Duodenal mucosa (tissue), 2 donors: ENCODE measurements around the gene COL13A1.

Experiments used
- H3K27ac ChIP-seq: one replicate; pipeline ENCODE4 v1.7.0; 2013; ENCODE audit warnings: low read depth, low read length
- H3K27me3 ChIP-seq, 2 donors: one replicate each; pipeline ENCODE4 v1.7.0; 2013; ENCODE audit warnings: low read length in 2 of 2, control low read depth in 1 of 2; ENCODE audit not compliant: insufficient read depth in 2 of 2, control insufficient read depth in 1 of 2
- H3K36me3 ChIP-seq, 2 donors: one replicate each; pipeline ENCODE4 v1.7.0; 2013; ENCODE audit warnings: low read length in 2 of 2, control low read depth in 1 of 2; ENCODE audit not compliant: insufficient read depth in 2 of 2, control insufficient read depth in 1 of 2
- H3K4me1 ChIP-seq, 2 donors: one replicate each; pipeline ENCODE4 v1.7.0; 2013; ENCODE audit warnings: low read length in 2 of 2, control low read depth in 1 of 2; ENCODE audit not compliant: insufficient read depth in 2 of 2, control insufficient read depth in 1 of 2
- H3K4me3 ChIP-seq, 2 donors: one replicate each; pipeline ENCODE4 v1.7.0; 2013; ENCODE audit warnings: low read length in 2 of 2, low read depth in 1 of 2
- H3K9ac ChIP-seq, 2 donors: one replicate each; pipeline ENCODE4 v1.7.0; 2013; ENCODE audit warnings: low read length in 2 of 2, low read depth in 1 of 2
- H3K9me3 ChIP-seq, 2 donors: one replicate each; pipeline ENCODE4 v1.7.0; 2013; ENCODE audit warnings: low read length in 2 of 2, control low read depth in 1 of 2; ENCODE audit not compliant: control insufficient read depth in 1 of 2

COL13A1 gene

GRCh38 chr10:69979174-69979573 lies 177.5 kb downstream of the COL13A1 start:
- H3K27ac ChIP-seq, result no peak overlapping the region

GRCh38 chr10:69980672-69981071 lies 179.0 kb downstream of the COL13A1 start:
- H3K4me1 ChIP-seq, result no peaks in the 10 kb centered on the region
- H3K9me3 ChIP-seq, result no peaks in the 10 kb centered on the region
- H3K4me3 ChIP-seq, result no peak overlapping the region
- peaks cover 0 to 10% of the 10 kb centered on the region in 2 donors for H3K27me3 ChIP-seq
- no peaks in the 10 kb centered on the region for H3K36me3 ChIP-seq
- no peak overlapping the region for H3K27ac ChIP-seq
- H3K9ac ChIP-seq, result no peak overlapping the region

More at GRCh38 chr10:69979174-69979573, 177.5 kb downstream of the COL13A1 start:
- H3K36me3 ChIP-seq, result no peaks in the 10 kb centered on the region
- H3K4me3 ChIP-seq, result no peak overlapping the region
- no peak overlapping the region for H3K9ac ChIP-seq
- no peaks in the 10 kb centered on the region for H3K9me3 ChIP-seq
- peaks cover 0 to 14% of the 10 kb centered on the region in 2 donors for H3K27me3 ChIP-seq
- H3K4me1 ChIP-seq, result no peaks in the 10 kb centered on the region

GRCh38 chr10:69988094-69988493 lies 186.4 kb downstream of the COL13A1 start:
- no peaks in the 10 kb centered on the region for H3K4me1 ChIP-seq
- H3K27ac ChIP-seq, result no peak overlapping the region
- no peaks in the 10 kb centered on the region for H3K9me3 ChIP-seq
- H3K36me3 ChIP-seq, result no peaks in the 10 kb centered on the region
- peaks cover 0 to 4% of the 10 kb centered on the region in 2 donors for H3K27me3 ChIP-seq
- no peak overlapping the region for H3K9ac ChIP-seq
- no peak overlapping the region for H3K4me3 ChIP-seq

GRCh38 chr10:69991151-69991550 lies 189.4 kb downstream of the COL13A1 start:
- Histone ChIP-seq H3K9ac (no peak overlapping the region), H3K27ac (no peak overlapping the region)

GRCh38 chr10:69994262-69994661 lies 192.6 kb downstream of the COL13A1 start:
- Histone ChIP-seq H3K4me1 (no peaks in the 10 kb centered on the region), H3K27ac (no peak overlapping the region), H3K4me3 (no peak overlapping the region), H3K9me3 (no peaks in the 10 kb centered on the region), H3K9ac (no peak overlapping the region), H3K36me3 (no peaks in the 10 kb centered on the region), H3K27me3 (no peaks in the 10 kb centered on the region)

More at GRCh38 chr10:69991151-69991550, 189.4 kb downstream of the COL13A1 start:
- H3K4me3 ChIP-seq, result no peak overlapping the region
- H3K9me3 ChIP-seq, result no peaks in the 10 kb centered on the region
- no peaks in the 10 kb centered on the region for H3K36me3 ChIP-seq
- peaks cover 0 to 4% of the 10 kb centered on the region in 2 donors for H3K27me3 ChIP-seq
- H3K4me1 ChIP-seq, result no peaks in the 10 kb centered on the region

GRCh38 chr10:69996611-69997010 lies 194.9 kb downstream of the COL13A1 start:
- Histone ChIP-seq H3K9ac (no peak overlapping the region), H3K36me3 (no peaks in the 10 kb centered on the region), H3K4me3 (no peak overlapping the region), H3K27me3 (peaks cover 0 to 5% of the 10 kb centered on the region in 2 donors), H3K27ac (no peak overlapping the region), H3K4me1 (no peaks in the 10 kb centered on the region), H3K9me3 (no peaks in the 10 kb centered on the region)

- no peak overlapping the region for H3K27ac ChIP-seq
- H3K4me1 ChIP-seq, result no peaks in the 10 kb centered on the region
- H3K27me3 ChIP-seq, result peaks cover 0 to 5% of the 10 kb centered on the region in 2 donors
- no peaks in the 10 kb centered on the region for H3K36me3 ChIP-seq
- H3K9ac ChIP-seq, result no peak overlapping the region
- H3K4me3 ChIP-seq, result no peak overlapping the region
- no peaks in the 10 kb centered on the region for H3K9me3 ChIP-seq
These were observed 198.6 kb downstream of the COL13A1 start for GRCh38 chr10:70000262-70000661.

GRCh38 chr10:70007116-70007820 lies 205.6 kb downstream of the COL13A1 start:
- no peaks in the 10 kb centered on the region for H3K36me3 ChIP-seq
- peaks cover 0 to 3% of the 10 kb centered on the region in 2 donors for H3K27me3 ChIP-seq
- no peak overlapping the region for H3K4me3 ChIP-seq
- no peak overlapping the region for H3K27ac ChIP-seq
- H3K9ac ChIP-seq, result no peak overlapping the region
- no peaks in the 10 kb centered on the region for H3K9me3 ChIP-seq
- H3K4me1 ChIP-seq, result no peaks in the 10 kb centered on the region
